DOHH2 (cell line): ENCODE data around the gene PCDHA6.

Source experiments
- H3F3A ChIP-seq: fragments of 200-600 bp; sonication (generic), shearing (Covaris generic); 2 replicates; pipeline ENCODE4 v1.6.0; 2016; ENCODE audit warnings: antibody characterized with exemption, mild to moderate bottlenecking; ENCODE audit not compliant: control insufficient read depth, insufficient read depth
- H3K27ac ChIP-seq: fragments of 200-600 bp; sonication (generic); 2 replicates; pipeline ENCODE4 v1.5.1; 2014; ENCODE audit warnings: low read depth, mild to moderate bottlenecking, low read length, moderate library complexity
- H3K27me3 ChIP-seq: fragments of 200-600 bp; sonication (generic); 2 replicates; pipeline ENCODE4 v1.6.1; 2014; ENCODE audit warnings: mild to moderate bottlenecking, low read length, mixed read lengths; ENCODE audit not compliant: control insufficient read depth
- H3K36me3 ChIP-seq: fragments of 200-600 bp; sonication (generic); 2 replicates; pipeline ENCODE4 v1.6.1; 2014; ENCODE audit warnings: mild to moderate bottlenecking, low read length, moderate library complexity, mixed read lengths; ENCODE audit not compliant: control insufficient read depth
- H3K4me1 ChIP-seq: fragments of 200-600 bp; sonication (generic); 2 replicates; pipeline ENCODE4 v1.6.1; 2014; ENCODE audit warnings: mild to moderate bottlenecking, low read length, mixed read lengths; ENCODE audit not compliant: control insufficient read depth
- H3K4me2 ChIP-seq: fragments of 200-600 bp; sonication (generic); 2 replicates; pipeline ENCODE4 v1.6.0; 2014; ENCODE audit warnings: mild to moderate bottlenecking, low read length, moderate library complexity
- H3K4me3 ChIP-seq: fragments of 200-600 bp; sonication (generic); 2 replicates; pipeline ENCODE4 v1.5.1; 2014; ENCODE audit warnings: mild to moderate bottlenecking, low read length, mixed read lengths
- H3K79me2 ChIP-seq: fragments of 200-600 bp; sonication (generic); 2 replicates; pipeline ENCODE4 v1.6.1; 2014; ENCODE audit warnings: mild to moderate bottlenecking, low read length, mixed read lengths; ENCODE audit not compliant: control insufficient read depth
- H3K9me2 ChIP-seq: fragments of 200-600 bp; sonication (generic); replicated peaks from 2 replicates; pipeline ENCODE4 v1.6.1; 2014; ENCODE audit warnings: mild to moderate bottlenecking, low read length, mixed read lengths; ENCODE audit not compliant: control insufficient read depth
- H3K9me3 ChIP-seq: fragments of 200-600 bp; sonication (generic); 2 replicates; pipeline ENCODE4 v1.6.1; 2014; ENCODE audit warnings: antibody characterized with exemption, low read length, mixed read lengths; ENCODE audit not compliant: control insufficient read depth, insufficient read depth
- H4K20me1 ChIP-seq: fragments of 200-600 bp; sonication (generic); 2 replicates; pipeline ENCODE4 v1.6.0; 2014; ENCODE audit warnings: low read depth, mild to moderate bottlenecking, antibody characterized with exemption, low read length, moderate library complexity; ENCODE audit not compliant: control insufficient read depth, insufficient read depth
- EZH2phosphoT487 ChIP-seq: fragments of 200-600 bp; sonication (generic); IDR thresholded peaks from 2 replicates; pipeline ENCODE4 v1.6.1; 2017; ENCODE audit warnings: borderline replicate concordance, mild to moderate bottlenecking, antibody characterized with exemption, low read length, moderate library complexity, mixed read lengths
- TF ChIP-seq, protein P1 (sequence below): fragments of 200-600 bp; sonication (generic); IDR thresholded peaks from one replicate; pipeline ENCODE4 v1.5.1; 2014; ENCODE audit warnings: antibody characterized with exemption, mild to moderate bottlenecking, low read depth, low read length; ENCODE audit not compliant: poor library complexity, severe bottlenecking

Gene PCDHA6

DNA sequence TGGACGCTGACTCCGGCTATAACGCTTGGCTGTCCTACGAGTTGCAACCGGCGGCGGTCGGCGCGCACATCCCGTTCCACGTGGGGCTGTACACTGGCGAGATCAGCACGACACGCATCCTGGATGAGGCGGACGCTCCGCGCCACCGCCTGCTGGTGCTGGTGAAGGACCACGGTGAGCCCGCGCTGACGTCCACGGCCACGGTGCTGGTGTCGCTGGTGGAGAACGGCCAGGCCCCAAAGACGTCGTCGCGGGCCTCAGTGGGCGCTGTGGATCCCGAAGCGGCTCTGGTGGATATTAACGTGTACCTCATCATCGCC, 49.5 kb downstream of the PCDHA6 start:
- Histone ChIP-seq H3K79me2 (no peaks in the 10 kb centered on the region), H4K20me1 (no peaks in the 10 kb centered on the region), H3K4me3 (no peak overlapping the region), H3F3A (no peaks in the 10 kb centered on the region), H3K9me2 (no peaks in the 10 kb centered on the region), H3K4me2 (no peak overlapping the region), H3K27ac (no peak overlapping the region), H3K36me3 (no peaks in the 10 kb centered on the region), H3K9me3 (no peaks in the 10 kb centered on the region; the same call in 1 of the 2 replicates), H3K4me1 (no peaks in the 10 kb centered on the region), H3K27me3 (no peaks in the 10 kb centered on the region)
- TF ChIP-seq, protein P1, sequence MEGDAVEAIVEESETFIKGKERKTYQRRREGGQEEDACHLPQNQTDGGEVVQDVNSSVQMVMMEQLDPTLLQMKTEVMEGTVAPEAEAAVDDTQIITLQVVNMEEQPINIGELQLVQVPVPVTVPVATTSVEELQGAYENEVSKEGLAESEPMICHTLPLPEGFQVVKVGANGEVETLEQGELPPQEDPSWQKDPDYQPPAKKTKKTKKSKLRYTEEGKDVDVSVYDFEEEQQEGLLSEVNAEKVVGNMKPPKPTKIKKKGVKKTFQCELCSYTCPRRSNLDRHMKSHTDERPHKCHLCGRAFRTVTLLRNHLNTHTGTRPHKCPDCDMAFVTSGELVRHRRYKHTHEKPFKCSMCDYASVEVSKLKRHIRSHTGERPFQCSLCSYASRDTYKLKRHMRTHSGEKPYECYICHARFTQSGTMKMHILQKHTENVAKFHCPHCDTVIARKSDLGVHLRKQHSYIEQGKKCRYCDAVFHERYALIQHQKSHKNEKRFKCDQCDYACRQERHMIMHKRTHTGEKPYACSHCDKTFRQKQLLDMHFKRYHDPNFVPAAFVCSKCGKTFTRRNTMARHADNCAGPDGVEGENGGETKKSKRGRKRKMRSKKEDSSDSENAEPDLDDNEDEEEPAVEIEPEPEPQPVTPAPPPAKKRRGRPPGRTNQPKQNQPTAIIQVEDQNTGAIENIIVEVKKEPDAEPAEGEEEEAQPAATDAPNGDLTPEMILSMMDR, result no peak
- TF ChIP-seq EZH2phosphoT487, result no peak
